Lung (tissue), 12 donors: ENCODE results near the gene EXD2. TPM values are rescaled to one million over a fixed set of nuclear protein-coding genes. Genes with fewer than 3 reads are reported as not detected.
A peak's percentile ranks its signal among the peaks of the same experiment; 100 is the strongest.

ENCODE experiments used
- ATAC-seq: fragments of 200-7000 bp; cut with Tn5 transposase; one replicate; pipeline ENCODE4 v1.9.1; 2020; ENCODE audit warnings: moderate number of reproducible peaks; ENCODE audit not compliant: insufficient read depth, low FRiP score
- DNase-seq, 3 donors: peaks; one replicate each; pipeline ENCODE4 v3.0.0-alpha.2; 2013 to 2017
- H3K27ac ChIP-seq, 2 donors: one replicate each; pipeline ENCODE4 v1.5.1; 2013; ENCODE audit warnings: mild to moderate bottlenecking in 2 of 2, moderate library complexity in 2 of 2, control low read depth in 1 of 2, inconsistent platforms in 1 of 2, low read depth in 1 of 2, low read length in 1 of 2
- H3K27me3 ChIP-seq, 3 donors: one replicate each; pipeline ENCODE4 v1.5.1; 2013; ENCODE audit warnings: low read length in 2 of 3; ENCODE audit not compliant: control insufficient read depth in 3 of 3, insufficient read depth in 3 of 3
- H3K36me3 ChIP-seq, 4 donors: one replicate each; pipeline ENCODE4 v1.5.1; 2013; ENCODE audit warnings: low read length in 4 of 4, mild to moderate bottlenecking in 1 of 4, moderate library complexity in 1 of 4; ENCODE audit not compliant: control insufficient read depth in 4 of 4, insufficient read depth in 4 of 4
- H3K4me1 ChIP-seq, 5 donors: one replicate each; pipeline ENCODE4 v1.5.1; 2013; ENCODE audit warnings: low read length in 5 of 5, mild to moderate bottlenecking in 2 of 5, moderate library complexity in 1 of 5; ENCODE audit not compliant: control insufficient read depth in 5 of 5, insufficient read depth in 5 of 5
- H3K4me3 ChIP-seq: one replicate; pipeline ENCODE4 v1.5.1; 2013; ENCODE audit warnings: mild to moderate bottlenecking, control low read depth, moderate library complexity
- H3K9ac ChIP-seq, 2 donors: one replicate each; pipeline ENCODE4 v1.5.1; 2013; ENCODE audit warnings: low read length in 2 of 2, control low read depth in 1 of 2; ENCODE audit not compliant: insufficient read depth in 1 of 2
- H3K9me3 ChIP-seq, 4 donors: one replicate each; pipeline ENCODE4 v1.5.1; 2013; ENCODE audit warnings: low read length in 3 of 4, mild to moderate bottlenecking in 1 of 4, moderate library complexity in 1 of 4; ENCODE audit not compliant: control insufficient read depth in 4 of 4, insufficient read depth in 3 of 4
- WGBS, 2 donors: extraction: QIAGEN DNeasy Blood & Tissue Kit; methylation state at CpG; one replicate each; pipeline ENCODE4 v1.1.7; 2013; 5-methylcytosine and 5-hydroxymethylcytosine counted together
- polyA plus RNA-seq, 2 donors: library from polyadenylated mRNA; stranded (reverse); fragments of 200-250 nt; gene quantifications; one replicate each; pipeline ENCODE4 v1.2.1, GENCODE V29; 2013
- total RNA-seq, 2 donors: library from RNA; depleted of rRNA in 1 of 2; stranded (reverse); fragments of >200 nt in 1 of 2; gene quantifications; one replicate each; pipeline ENCODE4 v1.2.1, GENCODE V29; 2014 to 2021
- TF ChIP-seq, protein P1 (sequence below): IDR thresholded peaks from 2 replicates; pipeline ENCODE4 v1.5.1; 2012; ENCODE audit warnings: mild to moderate bottlenecking; ENCODE audit errors: control extremely low read depth, extremely low read depth
- donor health status: control.
- donor health status: control.
- donor health status: Bipolar disorder and iron deficiency.
- donor health status: healthy.
- donor health status: DM: yes; HTN: yes; CAD: no.

Gene EXD2
- total and polyA plus RNA-seq, 4 donors, result 9.0 to 25.7 (median 14.8) TPM

DNA sequence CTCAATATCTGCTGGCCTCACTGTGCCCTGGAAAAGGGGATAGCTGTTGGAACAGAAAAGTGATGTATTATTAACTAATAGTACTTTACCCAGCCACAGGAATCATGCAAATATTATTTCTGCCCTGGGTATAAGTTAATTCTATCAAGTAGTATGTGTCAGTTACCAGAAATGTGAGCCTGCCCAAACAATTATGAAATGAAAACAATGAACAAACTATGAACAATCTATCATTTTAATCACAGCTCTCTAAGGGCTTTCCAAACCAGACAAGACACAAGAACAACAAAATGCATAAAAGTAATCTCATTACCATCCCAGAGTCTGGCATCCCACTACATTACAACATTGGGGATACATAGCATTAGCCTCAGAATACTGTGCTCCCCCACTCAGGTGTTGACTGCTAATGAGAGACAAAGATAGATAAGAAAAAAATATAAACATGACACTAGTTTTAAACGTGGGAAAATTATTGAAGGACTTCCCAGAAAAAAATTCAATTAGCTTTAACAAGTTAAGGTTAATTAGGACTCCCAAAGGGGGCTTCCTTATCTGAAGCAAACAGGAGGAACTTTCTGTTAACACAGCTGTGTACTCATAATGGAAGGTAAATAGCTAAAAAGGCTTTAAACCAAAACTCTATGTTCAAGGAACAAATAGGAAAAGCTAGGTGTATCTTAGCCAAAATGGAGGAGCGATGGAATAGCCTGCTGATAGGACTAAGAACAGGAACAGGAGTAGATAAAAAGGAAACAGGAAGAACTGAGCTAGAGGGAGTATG, 41.6 kb upstream of the EXD2 start:
- Histone ChIP-seq H3K27me3 (no peaks in the 10 kb centered on the region), H3K9me3 (no peaks in the 10 kb centered on the region), H3K9ac (no peak overlapping the region), H3K4me3 (no peak overlapping the region), H3K36me3 (peaks cover 2 to 12% (median 8%) of the 10 kb centered on the region in 4 donors), H3K27ac (no peak overlapping the region), H3K4me1 (peaks cover 3 to 19% (median 9%) of the 10 kb centered on the region in 5 donors)
- 35 to 45% methylated on average over 2 of the region's 2 CpGs for WGBS, 2 donors
- DNase-seq, result no peak
- TF ChIP-seq, protein P1, sequence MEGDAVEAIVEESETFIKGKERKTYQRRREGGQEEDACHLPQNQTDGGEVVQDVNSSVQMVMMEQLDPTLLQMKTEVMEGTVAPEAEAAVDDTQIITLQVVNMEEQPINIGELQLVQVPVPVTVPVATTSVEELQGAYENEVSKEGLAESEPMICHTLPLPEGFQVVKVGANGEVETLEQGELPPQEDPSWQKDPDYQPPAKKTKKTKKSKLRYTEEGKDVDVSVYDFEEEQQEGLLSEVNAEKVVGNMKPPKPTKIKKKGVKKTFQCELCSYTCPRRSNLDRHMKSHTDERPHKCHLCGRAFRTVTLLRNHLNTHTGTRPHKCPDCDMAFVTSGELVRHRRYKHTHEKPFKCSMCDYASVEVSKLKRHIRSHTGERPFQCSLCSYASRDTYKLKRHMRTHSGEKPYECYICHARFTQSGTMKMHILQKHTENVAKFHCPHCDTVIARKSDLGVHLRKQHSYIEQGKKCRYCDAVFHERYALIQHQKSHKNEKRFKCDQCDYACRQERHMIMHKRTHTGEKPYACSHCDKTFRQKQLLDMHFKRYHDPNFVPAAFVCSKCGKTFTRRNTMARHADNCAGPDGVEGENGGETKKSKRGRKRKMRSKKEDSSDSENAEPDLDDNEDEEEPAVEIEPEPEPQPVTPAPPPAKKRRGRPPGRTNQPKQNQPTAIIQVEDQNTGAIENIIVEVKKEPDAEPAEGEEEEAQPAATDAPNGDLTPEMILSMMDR, result no peak
- ATAC-seq, result no peak

DNA sequence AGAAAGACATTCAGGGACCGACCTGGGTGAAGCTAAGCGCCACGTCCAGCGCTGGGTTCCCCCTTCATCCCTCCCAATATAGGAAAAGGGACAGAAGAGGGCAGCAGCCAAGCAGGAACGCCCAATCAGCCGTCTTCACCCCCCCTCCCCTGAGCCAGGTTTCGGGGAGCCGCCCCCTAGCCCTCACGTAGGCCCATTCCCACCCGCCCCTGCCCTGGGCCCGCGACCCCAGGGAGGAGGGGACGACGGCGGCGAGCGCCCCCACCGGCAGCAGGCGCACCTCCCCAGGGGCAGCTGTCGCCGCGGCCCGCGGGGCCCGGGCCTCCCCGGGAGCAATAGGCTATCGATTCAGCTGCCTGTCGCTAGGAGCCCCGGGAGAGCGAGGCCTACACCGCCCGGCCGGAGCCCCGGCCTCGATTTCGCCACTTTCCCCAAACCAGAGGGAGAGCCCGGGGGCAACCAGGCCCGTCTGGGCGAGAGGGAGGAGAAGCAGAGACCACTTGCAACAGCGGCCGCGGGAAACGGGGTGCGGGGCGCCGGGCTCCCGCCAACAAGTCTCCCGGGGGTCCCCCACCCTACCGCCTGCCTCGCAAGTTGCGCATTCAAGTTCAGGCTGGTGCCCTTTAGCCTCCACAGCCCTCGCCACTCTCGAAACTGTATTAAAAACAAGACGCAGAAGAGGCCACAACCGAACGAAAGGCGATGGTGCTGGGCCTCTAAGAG, 39.7 kb upstream of the EXD2 start:
- DNase-seq (peak; percentile 81 to 91 (median 88)), ATAC-seq (peak; percentile 72)
- 0% methylated on average over 51 to 57 of the region's 57 CpGs for WGBS, 2 donors
- peak overlapping the region; percentile 95 for H3K4me3 ChIP-seq
- H3K27ac ChIP-seq, result peak overlapping the region; percentile 84 to 97
- H3K9me3 ChIP-seq, result no peaks in the 10 kb centered on the region
- H3K9ac ChIP-seq, result peak overlapping the region; percentile 65 to 67
- TF ChIP-seq, protein P1, result no peak
- H3K36me3 ChIP-seq, result peaks cover 2 to 10% (median 7%) of the 10 kb centered on the region in 4 donors
- H3K27me3 ChIP-seq, result no peaks in the 10 kb centered on the region
- H3K4me1 ChIP-seq, result peaks cover 5 to 19% (median 9%) of the 10 kb centered on the region in 5 donors

DNA sequence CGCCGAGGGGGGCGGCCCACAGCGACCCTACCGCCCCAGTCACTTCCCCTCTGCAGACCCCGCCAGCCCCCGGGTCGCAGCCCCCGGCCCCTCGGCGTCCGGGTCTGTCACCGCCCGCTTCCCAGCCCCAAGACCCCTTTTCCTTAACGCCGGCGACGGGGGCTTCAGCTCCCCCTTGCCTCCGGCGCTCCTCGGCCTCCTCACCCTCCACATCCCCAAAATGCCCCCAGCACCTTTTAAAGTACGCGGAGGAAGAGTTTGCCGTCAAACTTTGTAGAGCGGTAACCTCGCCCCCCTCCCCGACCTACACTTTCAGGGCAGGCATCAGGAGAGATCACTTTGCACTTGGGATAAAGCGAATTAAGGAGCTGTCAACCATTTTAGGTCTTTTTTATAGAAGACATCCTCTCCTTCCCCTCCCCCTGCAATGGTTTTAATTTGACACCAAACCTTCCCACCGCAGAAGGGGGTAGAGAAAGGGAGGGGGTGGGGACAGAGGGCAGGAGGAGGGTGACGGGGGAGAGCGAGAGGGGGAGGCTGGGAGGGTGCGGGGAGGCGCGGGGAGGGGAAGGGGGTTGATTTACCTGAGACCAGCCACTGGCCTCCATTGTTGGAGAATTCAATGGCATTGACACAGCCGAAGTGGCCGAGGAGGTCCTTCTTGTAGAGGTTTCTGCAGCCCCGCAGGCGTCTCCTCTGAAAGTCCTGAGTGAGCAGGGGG, 39.0 kb upstream of the EXD2 start:
- TF ChIP-seq, protein P1, result no peak
- Histone ChIP-seq H3K9me3 (no peaks in the 10 kb centered on the region), H3K4me3 (peak overlapping the region; percentile 95), H3K9ac (peak overlapping the region; percentile 65 to 67), H3K27me3 (no peaks in the 10 kb centered on the region), H3K27ac (peak overlapping the region; percentile 84 to 97), H3K4me1 (peaks cover 5 to 19% (median 9%) of the 10 kb centered on the region in 5 donors), H3K36me3 (peaks cover 2 to 7% (median 5%) of the 10 kb centered on the region in 4 donors)
- WGBS, 2 donors, result 0 to 1% methylated on average over 36 to 38 of the region's 38 CpGs
- peak; percentile 23 for ATAC-seq
- DNase-seq, result peak; percentile 45 to 66 (median 63)
